Neutrophil (primary cell): ENCODE data around the gene CCDC70.

Experiments used
- H3K27ac ChIP-seq: fragments of 200-600 bp; sonication (generic); 2 replicates; pipeline ENCODE4 v1.5.1; 2016; ENCODE audit warnings: mild to moderate bottlenecking, moderate library complexity
- H3K27me3 ChIP-seq: fragments of 200-600 bp; sonication (generic); 2 replicates; pipeline ENCODE4 v1.6.0; 2016; ENCODE audit warnings: mild to moderate bottlenecking
- H3K36me3 ChIP-seq: fragments of 200-600 bp; sonication (generic); 2 replicates; pipeline ENCODE4 v1.5.1; 2017
- H3K4me1 ChIP-seq, 2 experiments: fragments of 200-600 bp in 1 of 2; sonication (generic) in 1 of 2; 1 replicate in 1 of 2; 2 replicates in 1 of 2; pipeline versions ENCODE4 v1.5.1 to v1.6.1; 2013 to 2016; ENCODE audit warnings: low read depth in 1 of 2, low read length in 1 of 2, mild to moderate bottlenecking in 1 of 2, moderate library complexity in 1 of 2; ENCODE audit not compliant: control insufficient read depth in 1 of 2, insufficient read depth in 1 of 2
- H3K4me3 ChIP-seq, 2 experiments: fragments of 200-600 bp in 1 of 2; sonication (generic) in 1 of 2; 1 replicate in 1 of 2; 2 replicates in 1 of 2; pipeline ENCODE4 v1.5.1; 2013 to 2016; ENCODE audit warnings: low read depth in 1 of 2, low read length in 1 of 2, mild to moderate bottlenecking in 1 of 2, moderate library complexity in 1 of 2
- H3K9me3 ChIP-seq: fragments of 200-600 bp; sonication (generic); 2 replicates; pipeline ENCODE4 v1.5.1; 2016
- TF ChIP-seq, protein P1 (sequence below): fragments of 200-600 bp; sonication (generic); IDR thresholded peaks from 2 replicates; pipeline ENCODE4 v1.5.1; 2016; ENCODE audit warnings: antibody characterized with exemption

CCDC70 gene

DNA sequence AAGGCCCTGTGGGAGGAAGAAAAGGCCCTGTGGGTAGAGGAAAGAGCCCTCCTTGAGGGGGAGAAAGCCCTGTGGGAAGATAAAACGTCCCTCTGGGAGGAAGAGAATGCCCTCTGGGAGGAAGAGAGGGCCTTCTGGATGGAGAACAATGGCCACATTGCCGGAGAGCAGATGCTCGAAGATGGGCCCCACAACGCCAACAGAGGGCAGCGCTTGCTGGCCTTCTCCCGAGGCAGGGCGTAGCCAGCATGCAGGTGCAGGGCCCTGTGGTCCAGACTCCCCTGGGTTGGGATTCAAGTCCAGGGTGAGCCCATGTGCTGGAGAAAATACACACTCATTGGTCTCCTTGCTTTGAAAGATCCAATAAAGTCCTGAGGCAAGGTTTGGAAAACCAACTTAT lies 4.1 kb downstream of the CCDC70 start:
- Histone ChIP-seq H3K9me3 (no peaks in the 10 kb centered on the region), H3K36me3 (no peaks in the 10 kb centered on the region), H3K4me3 (no peak overlapping the region), H3K27ac (no peak overlapping the region), H3K27me3 (no peaks in the 10 kb centered on the region), H3K4me1 (no peaks in the 10 kb centered on the region)
- TF ChIP-seq, protein P1, sequence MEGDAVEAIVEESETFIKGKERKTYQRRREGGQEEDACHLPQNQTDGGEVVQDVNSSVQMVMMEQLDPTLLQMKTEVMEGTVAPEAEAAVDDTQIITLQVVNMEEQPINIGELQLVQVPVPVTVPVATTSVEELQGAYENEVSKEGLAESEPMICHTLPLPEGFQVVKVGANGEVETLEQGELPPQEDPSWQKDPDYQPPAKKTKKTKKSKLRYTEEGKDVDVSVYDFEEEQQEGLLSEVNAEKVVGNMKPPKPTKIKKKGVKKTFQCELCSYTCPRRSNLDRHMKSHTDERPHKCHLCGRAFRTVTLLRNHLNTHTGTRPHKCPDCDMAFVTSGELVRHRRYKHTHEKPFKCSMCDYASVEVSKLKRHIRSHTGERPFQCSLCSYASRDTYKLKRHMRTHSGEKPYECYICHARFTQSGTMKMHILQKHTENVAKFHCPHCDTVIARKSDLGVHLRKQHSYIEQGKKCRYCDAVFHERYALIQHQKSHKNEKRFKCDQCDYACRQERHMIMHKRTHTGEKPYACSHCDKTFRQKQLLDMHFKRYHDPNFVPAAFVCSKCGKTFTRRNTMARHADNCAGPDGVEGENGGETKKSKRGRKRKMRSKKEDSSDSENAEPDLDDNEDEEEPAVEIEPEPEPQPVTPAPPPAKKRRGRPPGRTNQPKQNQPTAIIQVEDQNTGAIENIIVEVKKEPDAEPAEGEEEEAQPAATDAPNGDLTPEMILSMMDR, result no peak

DNA sequence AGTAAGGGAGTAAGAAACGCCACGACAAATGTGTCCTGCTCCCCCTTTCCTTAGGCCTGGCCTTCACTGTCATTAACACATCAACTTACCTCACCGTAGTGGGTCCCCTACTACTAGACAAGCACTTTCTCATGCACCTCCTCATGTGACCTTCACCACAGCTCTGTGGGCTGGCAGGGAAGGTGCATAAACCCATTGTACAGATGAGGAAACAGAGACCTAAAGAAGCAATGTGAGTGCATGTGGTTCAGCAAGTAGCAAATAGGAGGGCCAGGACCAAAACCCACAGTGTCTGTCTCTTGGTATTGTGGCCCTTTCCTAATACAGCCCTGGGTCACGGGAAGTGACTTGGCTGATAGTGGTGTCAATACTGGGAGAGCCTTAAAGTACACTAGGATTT lies 5.3 kb downstream of the CCDC70 start:
- Histone ChIP-seq H3K4me3 (no peak overlapping the region), H3K4me1 (no peaks in the 10 kb centered on the region), H3K9me3 (no peaks in the 10 kb centered on the region), H3K36me3 (no peaks in the 10 kb centered on the region), H3K27me3 (no peaks in the 10 kb centered on the region), H3K27ac (no peak overlapping the region)
- TF ChIP-seq, protein P1, result no peak

DNA sequence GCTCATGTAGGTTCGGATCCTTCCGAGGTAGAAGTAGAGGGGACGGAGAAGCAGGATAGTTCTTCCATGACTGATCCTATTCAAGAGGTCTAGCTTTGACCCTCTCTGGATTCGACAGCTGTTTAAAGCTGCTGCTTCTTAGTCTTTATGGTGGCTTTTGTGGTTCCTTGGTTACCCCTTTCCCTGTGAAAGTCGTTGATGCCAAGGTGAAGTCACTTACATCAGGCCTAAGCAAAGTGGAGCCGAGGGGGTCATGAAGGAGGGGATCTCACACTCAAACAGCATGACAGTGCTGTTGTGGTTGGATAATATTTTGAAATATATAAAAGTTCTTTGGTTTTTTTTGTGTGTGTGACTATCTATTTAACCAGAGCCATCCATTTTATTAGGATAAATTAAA lies 8.1 kb downstream of the CCDC70 start:
- Histone ChIP-seq H3K36me3 (no peaks in the 10 kb centered on the region), H3K27me3 (no peaks in the 10 kb centered on the region), H3K4me1 (no peaks in the 10 kb centered on the region), H3K9me3 (no peaks in the 10 kb centered on the region), H3K4me3 (no peak overlapping the region), H3K27ac (no peak overlapping the region)
- TF ChIP-seq, protein P1, result no peak

DNA sequence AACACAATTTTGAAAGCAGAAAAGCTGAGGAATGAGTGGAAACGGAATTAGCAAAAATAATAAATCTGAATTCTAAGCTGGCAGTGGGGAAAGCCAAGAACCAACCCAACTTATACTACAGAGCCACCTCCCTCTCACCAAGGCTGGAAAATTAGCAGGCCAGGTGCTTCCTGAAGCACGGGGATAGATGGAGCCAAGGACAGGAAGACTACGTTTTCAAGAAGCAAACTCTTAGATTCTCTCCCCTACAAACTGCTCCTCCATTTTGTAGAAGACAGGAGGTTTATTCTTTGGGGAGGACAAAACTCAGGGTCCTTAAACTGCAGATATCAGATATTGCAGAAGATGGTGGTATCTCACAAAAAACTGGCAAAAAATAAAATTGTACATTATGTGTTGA lies 8.8 kb downstream of the CCDC70 start:
- TF ChIP-seq, protein P1, result no peak
- Histone ChIP-seq H3K4me1 (no peaks in the 10 kb centered on the region), H3K27me3 (no peaks in the 10 kb centered on the region), H3K9me3 (no peaks in the 10 kb centered on the region), H3K4me3 (no peak overlapping the region), H3K27ac (no peak overlapping the region), H3K36me3 (no peaks in the 10 kb centered on the region)

DNA sequence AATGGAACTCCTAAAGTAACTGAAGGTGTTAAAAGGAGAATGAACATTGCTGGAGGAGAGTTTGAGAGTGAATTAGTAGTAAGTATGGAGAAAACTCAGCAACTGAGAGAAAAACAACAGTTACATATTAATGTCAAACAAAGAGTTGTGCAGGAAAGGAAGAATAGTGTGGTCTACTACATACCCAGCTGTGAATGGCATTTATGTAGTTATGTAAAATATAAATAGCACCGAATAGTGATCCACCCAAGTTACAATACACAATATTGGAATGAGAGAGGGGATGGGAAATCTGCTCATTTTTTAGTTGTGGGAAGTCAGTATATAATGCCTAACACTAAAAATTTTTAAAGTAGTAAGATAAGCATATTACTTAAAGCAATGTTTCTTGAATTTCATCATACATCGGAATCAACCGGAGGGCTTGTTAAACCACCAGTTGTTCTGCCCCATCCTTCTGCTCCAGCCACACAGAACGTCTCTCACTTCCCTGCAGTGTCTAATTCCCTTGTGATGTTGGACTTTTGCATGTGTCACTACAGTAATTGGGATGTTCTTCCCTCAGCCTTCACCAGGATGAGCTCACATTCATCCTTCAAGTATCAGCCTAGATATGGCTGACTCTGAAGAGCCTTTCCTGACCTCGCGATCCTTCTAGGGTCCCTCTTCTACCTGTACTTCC lies 11.5 kb downstream of the CCDC70 start:
- no peaks in the 10 kb centered on the region for H3K9me3 ChIP-seq
- no peaks in the 10 kb centered on the region for H3K4me1 ChIP-seq
- no peak overlapping the region for H3K27ac ChIP-seq
- H3K36me3 ChIP-seq, result no peaks in the 10 kb centered on the region
- H3K27me3 ChIP-seq, result no peaks in the 10 kb centered on the region
- TF ChIP-seq, protein P1, result no peak
- no peak overlapping the region for H3K4me3 ChIP-seq
